SK-N-SH (cell line): ENCODE data around the gene GPR160. TPM values are rescaled to one million over a fixed set of nuclear protein-coding genes. Genes with fewer than 3 reads are reported as not detected.

Experiments used
- CTCF ChIA-PET: fragments of 300-600, 350-600 bp; formaldehyde crosslinking; extraction: SDS; loops from one replicate; lab custom pipeline; 2021; lab: Yijun Ruan, JAX
- POLR2A ChIA-PET: fragments of 350-600 bp; sonication (Branson Sonifier 250); formaldehyde crosslinking; extraction: SDS; loops from one replicate; lab custom pipeline; 2020; ENCODE audit warnings: antibody characterized with exemption, inconsistent platforms; lab: Yijun Ruan, JAX
- DNase-seq: peaks from one replicate; pipeline ENCODE4 v3.0.0; 2012
- H2AFZ ChIP-seq: fragments of 200-600 bp; sonication (generic); 2 replicates; pipeline ENCODE4 v1.8.1; 2016; ENCODE audit warnings: antibody characterized with exemption, mild to moderate bottlenecking, low read depth
- H3F3A ChIP-seq: fragments of 200-600 bp; sonication (generic); replicated peaks from 2 replicates; pipeline ENCODE3; 2016; ENCODE audit warnings: antibody characterized with exemption, mild to moderate bottlenecking; ENCODE audit not compliant: insufficient read depth
- H3K27ac ChIP-seq, 2 experiments: fragments of 200-500 bp in 1 of 2; fragments of 200-600 bp in 1 of 2; sonication (Bioruptor generic) in 1 of 2; sonication (generic), shearing (Covaris generic) in 1 of 2; 2 replicates each; pipeline versions ENCODE4 v1.5.1 to v1.6.1; 2014 to 2016; ENCODE audit warnings: low read depth in 2 of 2, inconsistent platforms in 1 of 2, low read length in 1 of 2, mild to moderate bottlenecking in 1 of 2, mixed read lengths in 1 of 2
- H3K27me3 ChIP-seq: fragments of 200-600 bp; sonication (generic), shearing (Covaris generic); 2 replicates; pipeline ENCODE4 v1.6.1; 2016; ENCODE audit warnings: mixed run types; ENCODE audit not compliant: insufficient read depth
- H3K36me3 ChIP-seq, 2 experiments: fragments of 200-500 bp in 1 of 2; fragments of 200-600 bp in 1 of 2; sonication (Bioruptor generic) in 1 of 2; sonication (generic) in 1 of 2; replicated peaks in 1 of 2; 2 replicates each; pipeline versions ENCODE3 to v1.5.1; 2014 to 2016; ENCODE audit warnings: low read length in 1 of 2, mild to moderate bottlenecking in 1 of 2; ENCODE audit not compliant: insufficient read depth in 2 of 2, control insufficient read depth in 1 of 2
- H3K4me1 ChIP-seq, 2 experiments: fragments of 200-500 bp in 1 of 2; fragments of 200-600 bp in 1 of 2; sonication (Bioruptor generic) in 1 of 2; sonication (generic), shearing (Covaris generic) in 1 of 2; 2 replicates each; pipeline versions ENCODE4 v1.5.1 to v1.6.1; 2014 to 2016; ENCODE audit warnings: low read depth in 1 of 2, low read length in 1 of 2, mixed run types in 1 of 2; ENCODE audit not compliant: insufficient read depth in 2 of 2, control insufficient read depth in 1 of 2
- H3K4me2 ChIP-seq: fragments of 200-600 bp; sonication (generic), shearing (Covaris generic); 2 replicates; pipeline ENCODE4 v1.6.1; 2017; ENCODE audit warnings: mixed run types
- H3K4me3 ChIP-seq, 2 experiments: fragments of 200-500 bp in 1 of 2; fragments of 200-600 bp in 1 of 2; sonication (Bioruptor generic) in 1 of 2; sonication (generic), shearing (Covaris generic) in 1 of 2; 2 replicates each; pipeline versions ENCODE4 v1.5.1 to v1.8.1; 2014 to 2016; ENCODE audit warnings: low read depth in 2 of 2, inconsistent platforms in 1 of 2, low read length in 1 of 2, mild to moderate bottlenecking in 1 of 2, mixed read lengths in 1 of 2, moderate library complexity in 1 of 2
- H3K79me2 ChIP-seq: fragments of 200-600 bp; sonication (generic); 2 replicates; pipeline ENCODE4 v1.8.1; 2017; ENCODE audit warnings: mild to moderate bottlenecking; ENCODE audit not compliant: insufficient read depth
- H3K9ac ChIP-seq: fragments of 200-600 bp; sonication (generic); 2 replicates; pipeline ENCODE4 v1.6.1; 2017; ENCODE audit warnings: mixed run types
- H3K9me2 ChIP-seq: fragments of 200-600 bp; sonication (generic); 2 replicates; pipeline ENCODE4 v1.6.1; 2017; ENCODE audit warnings: mixed run types
- H3K9me3 ChIP-seq: fragments of 200-600 bp; sonication (generic); 2 replicates; pipeline ENCODE4 v1.6.1; 2017; ENCODE audit warnings: mixed run types, mild to moderate bottlenecking, moderate library complexity
- H4K20me1 ChIP-seq: fragments of 200-600 bp; sonication (generic); 2 replicates; pipeline ENCODE4 v1.6.1; 2017; ENCODE audit warnings: mild to moderate bottlenecking, mixed run types; ENCODE audit not compliant: insufficient read depth
- CTCF ChIP-seq: fragments of 200-600 bp; sonication (generic); IDR thresholded peaks from 2 replicates; pipeline ENCODE4 v1.6.1; 2017; ENCODE audit warnings: antibody characterized with exemption, mild to moderate bottlenecking, moderate library complexity
- EP300 ChIP-seq, 2 experiments: IDR thresholded peaks; 2 replicates each; pipeline versions ENCODE4 v1.4.0 to v1.6.1; 2012; ENCODE audit warnings: borderline replicate concordance in 1 of 2, low read depth in 1 of 2, low read length in 1 of 2
- EZH2phosphoT487 ChIP-seq: fragments of 200-600 bp; sonication (generic); IDR thresholded peaks from 2 replicates; pipeline ENCODE4 v1.6.1; 2017; ENCODE audit warnings: low read depth, mixed run types, mild to moderate bottlenecking, antibody characterized with exemption, moderate library complexity, borderline replicate concordance
- GABPA ChIP-seq: IDR thresholded peaks from 2 replicates; pipeline ENCODE4 v1.4.0; 2012; ENCODE audit warnings: low read depth, mild to moderate bottlenecking
- TAF1 ChIP-seq: IDR thresholded peaks from 2 replicates; pipeline ENCODE4 v1.6.1; 2012; ENCODE audit warnings: low read depth, mild to moderate bottlenecking, low read length, moderate library complexity, borderline replicate concordance
- WGBS: methylation state at CpG from one replicate; pipeline ENCODE4 v1.1.6; 2017; ENCODE audit warnings: low lambda C conversion rate; 5-methylcytosine and 5-hydroxymethylcytosine counted together
- polyA plus RNA-seq, 3 experiments: library from polyadenylated mRNA; depleted of rRNA; stranded (reverse); fragments of >200 nt; gene quantifications; 2 replicates each; pipeline ENCODE4 v1.2.3, GENCODE V29; 2012

The GPR160 gene
- polyA plus RNA-seq, 1 of the 3 experiments (the other 2 are of a cell fraction) = 0.31 TPM

GRCh38 chr3:170058127-170058526 is 20.3 kb downstream of the GPR160 start:
- CTCF ChIA-PET = interaction anchor here (0.5 to 1.7 kb wide), 4 partner anchors 11 to 390 kb away, joined by 3 read pairs; no protein-coding TSS in a partner anchor
- no peak for DNase-seq

GRCh38 chr3:170059447-170059846 is 21.7 kb downstream of the GPR160 start:
- H3K4me2 ChIP-seq = no peak overlapping the region
- H2AFZ ChIP-seq = no peak overlapping the region
- ChIA-PET CTCF (interaction anchor here (1.3 kb wide), 1 partner anchor 10 kb away, joined by 3 read pairs; no protein-coding TSS in a partner anchor), POLR2A (no interaction called here)
- H3K36me3 ChIP-seq = no peaks in the 10 kb centered on the region
- H3K27ac ChIP-seq = no peak overlapping the region
- H3K4me1 ChIP-seq = no peaks in the 10 kb centered on the region
- no peak overlapping the region for H3K4me3 ChIP-seq
- no peaks in the 10 kb centered on the region for H3K9me2 ChIP-seq
- H3K79me2 ChIP-seq = no peaks in the 10 kb centered on the region
- no peaks in the 10 kb centered on the region for H3F3A ChIP-seq
- H3K9ac ChIP-seq = no peak overlapping the region
- DNase-seq = no peak
- WGBS = 87% methylated on average over 1 of the region's 1 CpG
- no peak for TF ChIP-seq TAF1
- TF ChIP-seq, all 33 proteins: peak for 0
- no peaks in the 10 kb centered on the region for H3K27me3 ChIP-seq
- H4K20me1 ChIP-seq = no peaks in the 10 kb centered on the region
- H3K9me3 ChIP-seq = no peaks in the 10 kb centered on the region

More at GRCh38 chr3:170058127-170058526, 20.3 kb downstream of the GPR160 start:
- no peak overlapping the region for H3K4me3 ChIP-seq
- 81% methylated on average over 6 of the region's 6 CpGs for WGBS
- no peak overlapping the region for H3K27ac ChIP-seq
- H3F3A ChIP-seq = peaks cover 4% of the 10 kb centered on the region
- H3K9ac ChIP-seq = no peak overlapping the region
- no peaks in the 10 kb centered on the region for H3K27me3 ChIP-seq
- no peaks in the 10 kb centered on the region for H3K79me2 ChIP-seq
- no peaks in the 10 kb centered on the region for H3K9me3 ChIP-seq
- no peak overlapping the region for H3K4me2 ChIP-seq
- no peaks in the 10 kb centered on the region for H4K20me1 ChIP-seq
- H3K9me2 ChIP-seq = no peaks in the 10 kb centered on the region
- no peak for TF ChIP-seq EP300 (IDR thresholded peaks at IDR 0.05; ENCODE audit: borderline replicate concordance in 1 of 2, low read depth in 1 of 2, low read length in 1 of 2)
- TF ChIP-seq CTCF = no peak
- H3K36me3 ChIP-seq = no peaks in the 10 kb centered on the region
- POLR2A ChIA-PET = no interaction called here
- no peaks in the 10 kb centered on the region for H3K4me1 ChIP-seq
- H2AFZ ChIP-seq = no peak overlapping the region

GRCh38 chr3:170062068-170062467 is 24.3 kb downstream of the GPR160 start:
- no peak for TF ChIP-seq EZH2phosphoT487
- TF ChIP-seq GABPA = no peak
- Histone ChIP-seq H3K4me2 (no peak overlapping the region), H3K9me2 (no peaks in the 10 kb centered on the region), H3K27ac (no peak overlapping the region), H3F3A (no peaks in the 10 kb centered on the region), H4K20me1 (no peaks in the 10 kb centered on the region), H2AFZ (no peak overlapping the region), H3K4me1 (no peaks in the 10 kb centered on the region), H3K27me3 (no peaks in the 10 kb centered on the region), H3K4me3 (no peak overlapping the region), H3K36me3 (no peaks in the 10 kb centered on the region), H3K9ac (no peak overlapping the region), H3K9me3 (no peaks in the 10 kb centered on the region), H3K79me2 (no peaks in the 10 kb centered on the region)
- WGBS = 97% methylated on average over 17 of the region's 20 CpGs
- ChIA-PET POLR2A (no interaction called here), CTCF (no interaction called here)
- no peak for DNase-seq
